ENCODE results near the gene HIPK2.
A peak's percentile ranks its signal among the peaks of the same experiment; 100 is the strongest.
"Not testable (repeated sequence)": the region's sequence is repeated elsewhere in the genome, so short reads cannot be mapped to it uniquely, and the experiment has no call there.

Gene HIPK2

GRCh38 chr7:139691253-139691781 lies 86.5 kb downstream of the HIPK2 start:
- DNase-seq = no peak

GRCh38 chr7:139687980-139688632 lies 89.7 kb downstream of the HIPK2 start:
- peak; percentile 20 for DNase-seq

GRCh38 chr7:139687211-139687954 lies 90.4 kb downstream of the HIPK2 start:
- DNase-seq = no peak

GRCh38 chr7:139683137-139683921 lies 94.5 kb downstream of the HIPK2 start:
- DNase-seq = peak; percentile 45

GRCh38 chr7:139682136-139683013 lies 95.4 kb downstream of the HIPK2 start:
- peak; percentile 58 for DNase-seq

- DNase-seq = no peak
Observed at GRCh38 chr7:139681812-139682135, 96.0 kb downstream of the HIPK2 start.

- no peak for DNase-seq
Observed at GRCh38 chr7:139681463-139681755, 96.4 kb downstream of the HIPK2 start.

GRCh38 chr7:139680676-139681462 lies 96.9 kb downstream of the HIPK2 start:
- DNase-seq = peak; percentile 91

GRCh38 chr7:139679731-139680594 lies 97.8 kb downstream of the HIPK2 start:
- peak; percentile 68 for DNase-seq

GRCh38 chr7:139676390-139676789 lies 101.4 kb downstream of the HIPK2 start:
- DNase-seq = no peak

- no peak for DNase-seq
Observed at GRCh38 chr7:139675127-139676125, 102.4 kb downstream of the HIPK2 start.

GRCh38 chr7:139674752-139675126 lies 103.1 kb downstream of the HIPK2 start:
- no peak for DNase-seq

GRCh38 chr7:139674341-139674740 lies 103.5 kb downstream of the HIPK2 start:
- DNase-seq = no peak

GRCh38 chr7:139673762-139674161 lies 104.0 kb downstream of the HIPK2 start:
- DNase-seq = no peak

- no peak for DNase-seq
Observed at GRCh38 chr7:139673230-139673629, 104.6 kb downstream of the HIPK2 start.

- no peak for DNase-seq
Observed at GRCh38 chr7:139671967-139672366, 105.8 kb downstream of the HIPK2 start.

GRCh38 chr7:139670662-139671061 lies 107.1 kb downstream of the HIPK2 start:
- DNase-seq = not testable (repeated sequence)

- peak; percentile 63 for DNase-seq
Observed at GRCh38 chr7:139669106-139670061, 108.4 kb downstream of the HIPK2 start.

Measured in kidney glomerular epithelial cell (primary cell).